ENCODE measurements around the gene GP5. TPM values are rescaled to one million over a fixed set of nuclear protein-coding genes. Genes with fewer than 3 reads are reported as not detected.

Gene GP5
- polyA plus RNA-seq, 1 donor, result 0.33 TPM

- no peak for DNase-seq
- Histone ChIP-seq H3K4me1 (ENCODE audit: control insufficient read depth, insufficient read depth, low read length) (no peaks in the 10 kb centered on the region), H3K9me3 (ENCODE audit: control insufficient read depth, low read depth, low read length) (no peaks in the 10 kb centered on the region), H3K36me3 (ENCODE audit: control insufficient read depth, insufficient read depth, low read length) (no peaks in the 10 kb centered on the region), H3K27me3 (ENCODE audit: control insufficient read depth, insufficient read depth, low read length) (no peaks in the 10 kb centered on the region), H3K4me3 (ENCODE audit: low read length) (no peak overlapping the region), H3K27ac (ENCODE audit: low read length) (no peak overlapping the region)
- 100% methylated on average over 4 of the region's 14 CpGs for WGBS (ENCODE audit: insufficient coverage, low lambda C conversion rate)
Measured at GRCh38 chr3:194351952-194352536, 47.0 kb downstream of the GP5 start.

GRCh38 chr3:194351080-194351672, 47.9 kb downstream of the GP5 start, which contains the start of gene CPN2:
Gene CPN2, minus strand, starts transcription at chr3:194351328. Its CDS starts 8,626 bp downstream, at chr3:194342702.
- no peak for DNase-seq
- H3K9me3 ChIP-seq (ENCODE audit: control insufficient read depth, low read depth, low read length), result no peaks in the 10 kb centered on the region
- WGBS (ENCODE audit: insufficient coverage, low lambda C conversion rate), result no CpG with 5 or more reads among the region's 24 CpGs
- H3K36me3 ChIP-seq (ENCODE audit: control insufficient read depth, insufficient read depth, low read length), result no peaks in the 10 kb centered on the region
- no peak within 1 kb of the TSS for H3K4me3 ChIP-seq (ENCODE audit: low read length)
- no peaks in the 10 kb centered on the region for H3K27me3 ChIP-seq (ENCODE audit: control insufficient read depth, insufficient read depth, low read length)
- no peak within 1 kb of the TSS for H3K27ac ChIP-seq (ENCODE audit: low read length)
- H3K4me1 ChIP-seq (ENCODE audit: control insufficient read depth, insufficient read depth, low read length), result no peaks in the 10 kb centered on the region

GRCh38 chr3:194350726-194351071, 48.4 kb downstream of the GP5 start:
- DNase-seq, result no peak

GRCh38 chr3:194348354-194348753, 50.7 kb downstream of the GP5 start:
- H3K9me3 ChIP-seq (ENCODE audit: control insufficient read depth, low read depth, low read length), result no peaks in the 10 kb centered on the region
- H3K4me3 ChIP-seq (ENCODE audit: low read length), result no peak overlapping the region
- no peaks in the 10 kb centered on the region for H3K36me3 ChIP-seq (ENCODE audit: control insufficient read depth, insufficient read depth, low read length)
- no peak for DNase-seq
- no peaks in the 10 kb centered on the region for H3K27me3 ChIP-seq (ENCODE audit: control insufficient read depth, insufficient read depth, low read length)
- WGBS (ENCODE audit: insufficient coverage, low lambda C conversion rate), result no CpG with 5 or more reads among the region's 6 CpGs
- no peak overlapping the region for H3K27ac ChIP-seq (ENCODE audit: low read length)
- no peaks in the 10 kb centered on the region for H3K4me1 ChIP-seq (ENCODE audit: control insufficient read depth, insufficient read depth, low read length)

More at GRCh38 chr3:194350726-194351071, 48.4 kb downstream of the GP5 start:
- no peak overlapping the region for H3K27ac ChIP-seq (ENCODE audit: low read length)
- H3K36me3 ChIP-seq (ENCODE audit: control insufficient read depth, insufficient read depth, low read length), result no peaks in the 10 kb centered on the region
- H3K4me3 ChIP-seq (ENCODE audit: low read length), result no peak overlapping the region
- H3K9me3 ChIP-seq (ENCODE audit: control insufficient read depth, low read depth, low read length), result no peaks in the 10 kb centered on the region
- H3K27me3 ChIP-seq (ENCODE audit: control insufficient read depth, insufficient read depth, low read length), result no peaks in the 10 kb centered on the region
- no peaks in the 10 kb centered on the region for H3K4me1 ChIP-seq (ENCODE audit: control insufficient read depth, insufficient read depth, low read length)
- WGBS (ENCODE audit: insufficient coverage, low lambda C conversion rate), result no CpG with 5 or more reads among the region's 3 CpGs

GRCh38 chr3:194346621-194347020, 52.4 kb downstream of the GP5 start:
- Histone ChIP-seq H3K4me3 (ENCODE audit: low read length) (no peak overlapping the region), H3K27ac (ENCODE audit: low read length) (no peak overlapping the region), H3K9me3 (ENCODE audit: control insufficient read depth, low read depth, low read length) (no peaks in the 10 kb centered on the region), H3K36me3 (ENCODE audit: control insufficient read depth, insufficient read depth, low read length) (no peaks in the 10 kb centered on the region), H3K4me1 (ENCODE audit: control insufficient read depth, insufficient read depth, low read length) (no peaks in the 10 kb centered on the region), H3K27me3 (ENCODE audit: control insufficient read depth, insufficient read depth, low read length) (no peaks in the 10 kb centered on the region)
- DNase-seq, result no peak
- WGBS (ENCODE audit: insufficient coverage, low lambda C conversion rate), result no CpG with 5 or more reads among the region's 5 CpGs

- no peak overlapping the region for H3K4me3 ChIP-seq (ENCODE audit: low read length)
- no CpG with 5 or more reads among the region's 9 CpGs for WGBS (ENCODE audit: insufficient coverage, low lambda C conversion rate)
- H3K36me3 ChIP-seq (ENCODE audit: control insufficient read depth, insufficient read depth, low read length), result no peaks in the 10 kb centered on the region
- DNase-seq, result no peak
- H3K27me3 ChIP-seq (ENCODE audit: control insufficient read depth, insufficient read depth, low read length), result no peaks in the 10 kb centered on the region
- H3K4me1 ChIP-seq (ENCODE audit: control insufficient read depth, insufficient read depth, low read length), result no peaks in the 10 kb centered on the region
- H3K9me3 ChIP-seq (ENCODE audit: control insufficient read depth, low read depth, low read length), result no peaks in the 10 kb centered on the region
- no peak overlapping the region for H3K27ac ChIP-seq (ENCODE audit: low read length)
Measured at GRCh38 chr3:194346035-194346434, 53.0 kb downstream of the GP5 start.

Other genes starting within 250 kb of the GP5 start
- gene CPN2, start 47.9 kb downstream of the GP5 start, polyA plus RNA-seq, result 0.09 TPM
- 0.03 TPM for gene LRRC15, start 29.5 kb downstream of the GP5 start, polyA plus RNA-seq
- 64.6 TPM for gene ATP13A3, start 87.7 kb upstream of the GP5 start, polyA plus RNA-seq
- 18.5 TPM for gene TMEM44, start 234.2 kb upstream of the GP5 start, polyA plus RNA-seq

All from large intestine (tissue), 3 donors.